Hippocampal formation (tissue), 2 donors: ENCODE measurements around the gene MAD1L1.

Experiments used
- DNase-seq, 2 donors: peaks; one replicate each; lab custom pipeline; 2025; lab: John Stamatoyannopoulos, UW

The MAD1L1 gene

GRCh38 chr7:1914321-1914720, 318.4 kb downstream of the MAD1L1 start:
- no peak for DNase-seq

DNA sequence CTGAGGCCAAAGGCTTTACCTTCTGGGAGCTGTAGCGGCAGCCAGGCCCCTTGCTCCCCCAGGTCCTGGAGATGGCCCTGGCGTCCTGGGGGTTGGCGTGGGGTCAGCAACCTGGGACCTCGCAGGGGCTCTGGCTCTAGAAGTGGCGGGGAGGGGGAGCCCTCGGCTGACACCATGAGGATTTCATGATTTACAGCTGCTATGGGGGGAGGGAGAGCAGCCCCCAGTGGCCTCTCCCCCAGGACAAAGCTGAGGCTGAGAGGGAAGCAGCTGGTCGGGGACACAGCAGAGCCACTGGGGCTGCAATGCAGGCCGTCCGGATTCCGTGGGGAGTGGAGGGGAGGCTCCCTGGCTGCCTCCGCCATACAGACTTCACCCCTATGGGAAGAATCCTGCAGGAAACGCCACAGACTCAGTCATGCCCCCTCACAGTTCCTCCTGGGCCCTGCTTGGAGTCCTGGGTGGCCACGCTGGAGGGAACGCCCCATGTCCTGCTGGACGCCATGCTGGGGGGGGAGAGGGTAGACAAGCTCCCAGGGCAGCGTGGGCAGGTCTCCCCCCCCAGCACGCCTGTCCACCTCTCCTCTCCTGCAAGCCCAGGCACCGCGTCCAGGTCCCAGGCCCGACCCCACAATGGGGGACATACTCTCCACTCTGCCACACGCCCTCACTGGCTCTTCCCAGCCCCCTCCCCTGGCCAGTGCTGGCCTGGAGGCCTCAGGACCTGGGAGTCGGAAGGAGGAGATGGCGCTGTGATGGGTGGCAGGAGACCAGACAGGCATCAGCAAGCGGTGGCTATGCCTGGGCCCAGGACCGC, 319.1 kb downstream of the MAD1L1 start:
- DNase-seq, result no peak

GRCh38 chr7:1912593-1913465, 319.9 kb downstream of the MAD1L1 start:
- DNase-seq, result no peak

DNA sequence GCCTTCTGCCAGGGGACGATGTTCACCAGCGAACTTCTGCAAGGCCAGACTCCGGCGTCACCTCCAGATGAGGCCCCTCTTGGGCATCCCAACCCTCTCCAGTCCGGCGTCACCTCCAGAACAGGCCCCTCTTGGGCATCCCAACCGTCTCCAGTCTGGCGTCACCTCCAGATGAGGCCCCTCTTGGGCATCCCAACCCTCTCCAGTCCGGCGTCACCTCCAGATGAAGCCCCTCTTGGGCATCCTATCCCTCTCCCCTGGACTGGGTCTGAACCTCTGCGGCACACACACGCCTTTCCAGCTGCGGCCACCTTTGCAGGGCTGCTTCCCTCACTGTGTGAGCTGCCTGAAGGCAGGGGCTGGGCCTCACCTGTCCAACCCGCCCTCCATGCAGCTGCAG, 321.2 kb downstream of the MAD1L1 start:
- no peak for DNase-seq

- DNase-seq, result no peak
Measured at GRCh38 chr7:1910827-1911226, 321.9 kb downstream of the MAD1L1 start.

GRCh38 chr7:1910081-1910685, 322.6 kb downstream of the MAD1L1 start:
- no peak for DNase-seq

- no peak for DNase-seq
Measured at GRCh38 chr7:1909476-1909875, 323.3 kb downstream of the MAD1L1 start.

- no peak for DNase-seq
Measured at GRCh38 chr7:1908823-1909420, 323.8 kb downstream of the MAD1L1 start.

GRCh38 chr7:1907751-1908365, 324.9 kb downstream of the MAD1L1 start:
- DNase-seq, result no peak

DNA sequence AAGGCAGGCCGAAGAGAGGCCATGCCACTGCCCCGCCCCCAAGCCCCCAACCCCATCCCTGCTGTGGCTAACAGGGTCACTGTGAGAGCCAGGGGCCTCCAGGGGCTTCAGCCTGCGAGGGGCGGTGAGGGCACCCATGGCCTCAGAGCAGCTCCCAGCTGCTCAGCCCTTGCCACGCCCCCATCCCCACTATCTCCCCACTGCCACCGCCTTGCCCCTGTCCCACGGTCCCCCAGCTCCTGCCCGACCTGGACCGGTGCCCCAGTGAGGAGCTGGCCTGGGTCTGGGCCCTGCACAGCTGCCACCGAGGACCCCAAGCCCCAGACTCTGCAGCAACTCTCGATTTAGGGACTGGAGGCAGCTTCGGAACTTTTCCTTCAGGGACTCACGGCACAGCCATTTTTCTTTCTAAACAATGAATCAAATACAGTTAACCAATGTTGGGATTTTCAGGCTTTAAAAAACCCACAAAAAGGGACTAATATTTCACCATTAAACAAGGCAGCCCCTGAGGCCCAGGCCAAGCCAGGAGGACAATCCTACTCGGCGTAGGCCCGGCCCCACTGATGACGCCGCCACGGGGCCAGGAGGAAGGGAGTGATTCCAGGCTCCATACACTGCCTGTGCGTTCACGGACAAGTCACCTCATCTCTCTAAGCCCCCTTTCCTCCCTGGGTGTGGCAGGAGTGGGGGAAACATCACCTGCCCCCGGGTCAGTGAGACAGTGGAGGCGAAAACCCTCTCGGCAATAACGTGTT, 325.6 kb downstream of the MAD1L1 start:
- no peak for DNase-seq

DNA sequence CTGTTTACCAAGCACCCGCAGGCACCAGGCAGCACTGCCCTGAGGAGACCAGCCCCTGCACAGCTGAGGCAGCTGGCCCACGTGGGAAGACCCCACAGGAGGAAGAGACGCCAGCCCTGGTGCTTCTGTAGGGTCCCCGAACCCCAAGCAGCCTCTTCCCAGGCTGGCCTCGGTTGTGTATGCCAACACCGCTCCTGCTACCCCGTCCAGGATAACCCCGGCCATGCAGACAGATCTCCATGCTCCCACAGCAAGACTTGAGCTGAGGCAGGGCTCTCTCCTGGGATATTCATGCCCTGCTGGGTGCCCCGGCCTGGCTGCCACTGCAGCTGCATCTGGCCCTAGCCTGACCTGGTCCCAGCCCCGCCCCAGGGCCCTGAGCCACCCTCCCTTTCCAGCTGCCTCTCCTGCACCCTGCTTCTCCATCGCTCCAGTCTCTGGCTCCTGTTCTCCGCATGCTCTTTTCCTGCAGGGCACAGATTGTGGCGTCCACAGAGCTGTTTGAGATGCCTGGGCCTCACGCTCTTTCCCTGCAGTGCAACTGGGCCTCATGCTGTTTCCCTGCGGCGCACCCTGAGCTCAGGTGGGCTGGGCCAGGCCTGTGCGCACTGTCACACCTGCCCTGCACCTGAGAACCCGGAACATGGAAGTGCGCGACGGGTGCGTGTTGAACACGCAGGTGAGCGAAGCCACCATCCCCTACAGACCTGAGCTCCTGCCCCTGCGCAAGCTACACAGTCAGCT, 326.5 kb downstream of the MAD1L1 start:
- DNase-seq, result no peak

- no peak for DNase-seq
Measured at GRCh38 chr7:1902231-1902855, 330.4 kb downstream of the MAD1L1 start.

DNA sequence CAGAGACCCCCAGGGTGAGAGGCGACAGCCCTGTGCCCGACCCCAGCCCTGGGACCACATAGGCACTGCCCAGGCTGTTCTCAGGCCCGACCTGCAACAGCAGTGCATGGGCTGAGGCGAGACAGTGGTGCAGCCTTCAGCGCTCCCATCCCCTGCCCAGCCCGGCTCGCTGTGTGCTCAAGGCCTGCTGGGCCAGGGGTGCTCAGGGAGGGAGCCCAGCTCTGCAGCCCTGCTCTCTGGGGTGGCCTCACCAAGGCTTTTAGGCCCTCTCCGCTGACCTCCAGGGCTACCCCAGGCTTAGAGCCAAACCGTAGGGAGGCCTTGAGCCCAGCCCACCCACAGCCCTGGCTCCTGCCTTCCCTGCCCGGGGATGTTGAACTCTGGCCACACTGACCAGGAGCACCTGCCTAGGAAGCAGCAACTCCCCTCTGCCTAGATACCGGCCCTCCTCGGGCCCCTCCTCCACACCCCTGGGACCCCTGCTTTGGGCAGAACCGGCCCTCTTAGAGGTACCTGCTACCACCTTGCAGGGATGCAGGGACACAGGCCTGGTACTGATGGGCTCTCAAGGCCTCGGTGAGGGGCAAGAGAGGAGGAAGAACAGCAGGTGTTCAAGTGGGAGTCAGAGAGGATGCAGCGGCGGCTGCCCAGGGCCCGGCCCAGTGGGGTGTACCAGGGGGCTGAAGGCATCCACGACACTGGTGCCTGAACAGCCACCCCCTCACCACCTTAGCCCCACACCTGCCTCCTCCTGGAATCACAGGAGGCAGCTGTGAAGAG, 331.1 kb downstream of the MAD1L1 start:
- DNase-seq, result no peak

GRCh38 chr7:1900847-1901246, 331.9 kb downstream of the MAD1L1 start:
- DNase-seq, result no peak

GRCh38 chr7:1899951-1900762, 332.6 kb downstream of the MAD1L1 start:
- no peak for DNase-seq

- peak; percentile 15 to 23 for DNase-seq
Measured at GRCh38 chr7:1899196-1899595, 333.5 kb downstream of the MAD1L1 start.

DNA sequence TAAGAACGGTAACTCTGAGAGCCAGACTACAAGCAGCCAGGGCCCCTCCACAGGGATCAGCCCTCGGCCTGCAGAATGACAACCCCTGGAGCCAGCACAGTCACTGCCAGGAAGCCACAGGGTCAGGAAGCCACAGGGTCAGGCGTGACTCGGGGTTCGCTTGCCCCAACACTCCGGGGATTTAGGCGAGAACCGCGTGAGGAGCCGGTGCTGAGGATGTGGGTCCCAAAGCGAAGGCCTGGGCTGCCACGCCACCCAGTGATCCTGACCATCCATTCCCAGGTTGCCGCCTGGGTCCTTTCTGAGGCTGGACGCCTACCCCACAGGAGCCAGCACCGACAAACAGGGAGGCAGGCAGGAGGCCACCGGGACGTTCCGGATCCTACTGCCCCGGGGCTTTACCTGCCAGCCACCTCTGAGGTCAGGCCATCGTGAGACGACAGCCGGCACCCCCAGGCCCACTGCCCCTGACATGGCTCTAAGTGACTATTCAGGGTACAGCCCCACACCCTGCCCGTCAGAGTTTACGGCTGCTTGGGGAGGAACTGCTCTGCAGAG, 334.0 kb downstream of the MAD1L1 start:
- DNase-seq, result no peak
